ENCODE results near the gene HOMER2. TPM values are rescaled to one million over a fixed set of nuclear protein-coding genes. Genes with fewer than 3 reads are reported as not detected.

Gene HOMER2
- total and polyA plus RNA-seq, 2 of the 4 experiments (the other 2 are of a cell fraction): 0.54 to 0.79 TPM

- intact Hi-C loops (cut with micrococcal nuclease) (loop anchor here (10.0 kb wide), 1 partner anchor 100 kb away; the partner anchor contains the start of gene HOMER2), in situ Hi-C loops (cut with MboI; ENCODE audit: low sequenced_read_pairs) (no loop called here), dilution Hi-C loops (cut with HindIII; ENCODE audit: low sequenced_read_pairs, unreplicated experiment) (no loop called here)
- no peak overlapping the region for H3K23ac ChIP-seq (ENCODE audit: low read depth, low read length)
- DNase-seq (no peak), ATAC-seq (ENCODE audit: low read depth) (no peak)
- H3K4me1 ChIP-seq (ENCODE audit: control insufficient read depth, insufficient read depth, low read length): peaks cover 9% of the 10 kb centered on the region; the same call in 1 of the 2 replicates
- H3K36me3 ChIP-seq (ENCODE audit: control insufficient read depth, insufficient read depth, low read length): no peaks in the 10 kb centered on the region
- H3K27ac ChIP-seq (ENCODE audit: insufficient read depth, low read length): no peak overlapping the region
- no peak overlapping the region for H2AFZ ChIP-seq (replicated peaks; ENCODE audit: low read length, poor library complexity)
- POLR2A ChIA-PET (ENCODE audit: unreplicated experiment): no interaction called here
- CTCF ChIA-PET: no interaction called here
- no peak overlapping the region for H3K4me2 ChIP-seq (ENCODE audit: low read depth, low read length)
- no peaks in the 10 kb centered on the region; the same call in 1 of the 2 replicates for H3K9me1 ChIP-seq (ENCODE audit: insufficient read depth, low read length)
- H3K9ac ChIP-seq (ENCODE audit: low read depth, low read length): no peak overlapping the region
- H2AK5ac ChIP-seq (ENCODE audit: low read depth, low read length): no peak overlapping the region
- BruUV-seq (replicated peaks): no TSS peak
- H2BK5ac ChIP-seq (ENCODE audit: low read depth, low read length, poor library complexity, severe bottlenecking): no peak overlapping the region
- 97% methylated on average over 11 of the region's 21 CpGs; no CpG with 5 or more reads in 1 of the 2 experiments for WGBS, 2 experiments (ENCODE audit: extremely low coverage in 2 of 2, insufficient read length in 1 of 2)
- no peak overlapping the region for H2BK20ac ChIP-seq (ENCODE audit: low read depth, low read length)
- H4K8ac ChIP-seq (ENCODE audit: low read depth in 2 of 2, low read length in 2 of 2): no peak overlapping the region
- no peak overlapping the region for H4K5ac ChIP-seq (ENCODE audit: low read depth, low read length)
- H3K18ac ChIP-seq (ENCODE audit: low read depth, low read length): no peak overlapping the region
- no peaks in the 10 kb centered on the region for H4K20me1 ChIP-seq (ENCODE audit: insufficient read depth, low read length)
- H3K4me3 ChIP-seq (ENCODE audit: insufficient read depth, low read depth, low read length): no peak overlapping the region
- H3K56ac ChIP-seq (ENCODE audit: extremely low read depth, insufficient read depth, low read length): no peak overlapping the region
- no peaks in the 10 kb centered on the region for H3K9me3 ChIP-seq (ENCODE audit: control insufficient read depth, insufficient read depth, low read length)
- H2BK15ac ChIP-seq (ENCODE audit: low read depth, low read length): no peak overlapping the region
- no peaks in the 10 kb centered on the region for H3K27me3 ChIP-seq (ENCODE audit: control insufficient read depth, insufficient read depth, low read length)
- H3K79me1 ChIP-seq (ENCODE audit: low read depth in 1 of 2, low read length in 2 of 2): no peaks in the 10 kb centered on the region
- no peak overlapping the region for H2AK9ac ChIP-seq (replicated peaks; ENCODE audit: low read depth, low read length, poor library complexity)
- no peak overlapping the region for H2BK120ac ChIP-seq (ENCODE audit: low read depth, low read length)
- H3K4ac ChIP-seq (ENCODE audit: low read depth, low read length): no peak overlapping the region
- TF ChIP-seq CHD1 (IDR thresholded peaks at IDR 0.05; ENCODE audit: low read depth, low read length): no peak
- TF ChIP-seq BHLHE40 (IDR thresholded peaks at IDR 0.05; ENCODE audit: low read depth, low read length): no peak
- no peak for TF ChIP-seq CTCF (conservative IDR thresholded peaks at IDR 0.05; ENCODE audit: low read depth, low read length)
- no peak for TF ChIP-seq POLR2A (IDR thresholded peaks at IDR 0.05; ENCODE audit: low read depth, low read length)
- no peak for TF ChIP-seq SMC3 (IDR thresholded peaks at IDR 0.05; ENCODE audit: low read depth, low read length)
- TF ChIP-seq RCOR1 (IDR thresholded peaks at IDR 0.05; ENCODE audit: insufficient replicate concordance, low read length): no peak
- H3K14ac ChIP-seq (replicated peaks; ENCODE audit: low read depth, low read length): no peak overlapping the region
- H4K91ac ChIP-seq (ENCODE audit: insufficient read depth, low read depth, low read length): no peak overlapping the region
These were observed 98.0 kb downstream of the HOMER2 start for GRCh38 chr15:82854554-82854953.
